Measurements from ENCODE around the gene LDHAL6A. TPM values are rescaled to one million over a fixed set of nuclear protein-coding genes. Genes with fewer than 3 reads are reported as not detected.

LDHAL6A gene
- total RNA-seq, 6 donors from 2014 or later, result not detected

- ATAC-seq (ENCODE audit: low FRiP score in 2 of 2) (no peak), DNase-seq (no peak)
- Histone ChIP-seq H3K36me3 (peaks cover 44 to 88% (median 57%) of the 10 kb centered on the region in 4 donors), H3K4me1 (no peaks in the 10 kb centered on the region), H3K9me3 (no peaks in the 10 kb centered on the region), H3K4me3 (no peak overlapping the region), H3K27ac (no peak overlapping the region), H3K27me3 (no peaks in the 10 kb centered on the region)
- TF ChIP-seq EP300 (IDR thresholded peaks at IDR 0.05) (no peak), POLR2A (IDR thresholded peaks at IDR 0.05) (no peak), POLR2AphosphoS5 (IDR thresholded peaks at IDR 0.05) (no peak)
- TF ChIP-seq, protein P1, sequence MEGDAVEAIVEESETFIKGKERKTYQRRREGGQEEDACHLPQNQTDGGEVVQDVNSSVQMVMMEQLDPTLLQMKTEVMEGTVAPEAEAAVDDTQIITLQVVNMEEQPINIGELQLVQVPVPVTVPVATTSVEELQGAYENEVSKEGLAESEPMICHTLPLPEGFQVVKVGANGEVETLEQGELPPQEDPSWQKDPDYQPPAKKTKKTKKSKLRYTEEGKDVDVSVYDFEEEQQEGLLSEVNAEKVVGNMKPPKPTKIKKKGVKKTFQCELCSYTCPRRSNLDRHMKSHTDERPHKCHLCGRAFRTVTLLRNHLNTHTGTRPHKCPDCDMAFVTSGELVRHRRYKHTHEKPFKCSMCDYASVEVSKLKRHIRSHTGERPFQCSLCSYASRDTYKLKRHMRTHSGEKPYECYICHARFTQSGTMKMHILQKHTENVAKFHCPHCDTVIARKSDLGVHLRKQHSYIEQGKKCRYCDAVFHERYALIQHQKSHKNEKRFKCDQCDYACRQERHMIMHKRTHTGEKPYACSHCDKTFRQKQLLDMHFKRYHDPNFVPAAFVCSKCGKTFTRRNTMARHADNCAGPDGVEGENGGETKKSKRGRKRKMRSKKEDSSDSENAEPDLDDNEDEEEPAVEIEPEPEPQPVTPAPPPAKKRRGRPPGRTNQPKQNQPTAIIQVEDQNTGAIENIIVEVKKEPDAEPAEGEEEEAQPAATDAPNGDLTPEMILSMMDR (IDR thresholded peaks at IDR 0.05), result no peak
- 98 to 99% methylated on average over 4 of the region's 4 CpGs for WGBS, 2 donors
Observed at GRCh38 chr11:18479063-18479462, 23.4 kb downstream of the LDHAL6A start.

- Histone ChIP-seq H3K27me3 (no peaks in the 10 kb centered on the region), H3K36me3 (peaks cover 20 to 67% (median 38%) of the 10 kb centered on the region in 4 donors), H3K27ac (no peak overlapping the region), H3K4me1 (peaks cover 0 to 12% (median 2%) of the 10 kb centered on the region in 4 donors), H3K9me3 (no peaks in the 10 kb centered on the region), H3K4me3 (no peak overlapping the region)
- peak in 1 of 2 donors; percentile 9 for DNase-seq
- 93 to 98% methylated on average over 8 of the region's 8 CpGs for WGBS, 2 donors
- TF ChIP-seq POLR2AphosphoS5 (IDR thresholded peaks at IDR 0.05) (no peak), EP300 (IDR thresholded peaks at IDR 0.05) (no peak), POLR2A (IDR thresholded peaks at IDR 0.05) (no peak)
- TF ChIP-seq, protein P1 (IDR thresholded peaks at IDR 0.05), result no peak
- no peak for ATAC-seq (ENCODE audit: low FRiP score in 2 of 2)
Observed at GRCh38 chr11:18485913-18486528, 30.4 kb downstream of the LDHAL6A start.

GRCh38 chr11:18490319-18490718 lies 34.7 kb downstream of the LDHAL6A start:
- DNase-seq, result no peak
- peaks cover 0 to 49% (median 13%) of the 10 kb centered on the region in 4 donors for H3K36me3 ChIP-seq
- no peak for ATAC-seq (ENCODE audit: low FRiP score in 2 of 2)
- TF ChIP-seq EP300 (IDR thresholded peaks at IDR 0.05), result no peak
- no peak for TF ChIP-seq POLR2A (IDR thresholded peaks at IDR 0.05)
- TF ChIP-seq, protein P1 (IDR thresholded peaks at IDR 0.05), result no peak
- no peak for TF ChIP-seq POLR2AphosphoS5 (IDR thresholded peaks at IDR 0.05)
- no peaks in the 10 kb centered on the region for H3K9me3 ChIP-seq
- H3K4me3 ChIP-seq, result no peak overlapping the region
- 61 to 73% methylated on average over 1 of the region's 1 CpG for WGBS, 2 donors
- peak overlapping the region; percentile 27 to 42 (median 36) for H3K27ac ChIP-seq
- H3K27me3 ChIP-seq, result no peaks in the 10 kb centered on the region
- H3K4me1 ChIP-seq, result peaks cover 0 to 30% (median 2%) of the 10 kb centered on the region in 4 donors

- no peak for ATAC-seq (ENCODE audit: low FRiP score in 2 of 2)
- peak in 1 of 2 donors; percentile 39 for DNase-seq
- Histone ChIP-seq H3K27me3 (no peaks in the 10 kb centered on the region), H3K4me1 (peaks cover 0 to 33% (median 2%) of the 10 kb centered on the region in 4 donors), H3K4me3 (no peak overlapping the region), H3K27ac (peak overlapping the region; percentile 27 to 42 (median 36)), H3K36me3 (peaks cover 0 to 44% (median 10%) of the 10 kb centered on the region in 4 donors), H3K9me3 (no peaks in the 10 kb centered on the region)
- TF ChIP-seq POLR2AphosphoS5 (IDR thresholded peaks at IDR 0.05), result no peak
- WGBS, 2 donors, result 91 to 92% methylated on average over 15 of the region's 15 CpGs
Observed at GRCh38 chr11:18490736-18491485, 35.3 kb downstream of the LDHAL6A start.

DNA sequence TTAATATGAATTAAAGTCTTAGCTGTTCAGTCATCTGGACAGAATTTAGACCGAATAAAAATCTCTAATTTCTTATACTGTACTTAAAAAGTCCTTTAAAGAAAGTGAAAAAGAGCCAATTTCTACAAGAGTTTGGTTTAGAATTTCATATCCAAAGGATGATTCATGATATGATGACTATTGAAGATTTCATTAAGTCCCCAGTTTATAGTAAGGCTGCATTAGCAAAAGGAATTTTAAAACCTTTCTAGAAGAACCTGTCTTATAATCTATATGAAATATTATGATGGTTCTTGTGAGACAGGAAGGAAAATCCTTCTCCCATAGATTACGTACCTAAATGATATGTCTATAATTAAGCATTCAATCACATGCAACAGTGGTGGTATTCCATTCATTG lies 36.3 kb downstream of the LDHAL6A start:
- Histone ChIP-seq H3K4me1 (peaks cover 0 to 33% (median 2%) of the 10 kb centered on the region in 4 donors), H3K27me3 (no peaks in the 10 kb centered on the region), H3K4me3 (no peak overlapping the region), H3K9me3 (no peaks in the 10 kb centered on the region), H3K36me3 (peaks cover 0 to 46% (median 13%) of the 10 kb centered on the region in 4 donors), H3K27ac (peak overlapping the region in 1 of 4 donors; percentile 42)
- DNase-seq (no peak), ATAC-seq (ENCODE audit: low FRiP score in 2 of 2) (no peak)
- TF ChIP-seq POLR2AphosphoS5 (IDR thresholded peaks at IDR 0.05), result no peak
- TF ChIP-seq, protein P1 (IDR thresholded peaks at IDR 0.05), result no peak
- TF ChIP-seq POLR2A (IDR thresholded peaks at IDR 0.05), result no peak
- TF ChIP-seq EP300 (IDR thresholded peaks at IDR 0.05), result no peak
- WGBS, 2 donors, result 78 to 88% methylated on average over 2 of the region's 2 CpGs
